Right lobe of liver (tissue), 4 donors: ENCODE measurements around the gene FAM124A.

Experiments used
- POLR2A ChIP-seq: fragments of 450-650 bp; IDR thresholded peaks from one replicate; pipeline ENCODE4 v1.6.1; 2017; ENCODE audit warnings: antibody characterized with exemption, mild to moderate bottlenecking
- TF ChIP-seq, protein P1 (sequence below), 4 donors: fragments of 200-600 bp in 3 of 4; fragments of 450-650 bp in 1 of 4; IDR thresholded peaks; one replicate each; pipeline versions ENCODE4 v1.5.1 to v1.8.0; 2016 to 2022; ENCODE audit warnings: antibody characterized with exemption in 4 of 4, mild to moderate bottlenecking in 2 of 4
- donor health status: DM: no; HTN: no; CAD: no.
- donor health status: DM: no; HTN: no; CAD: no.
- donor health status: DM: no; HTN: yes; CAD: no.

DNA sequence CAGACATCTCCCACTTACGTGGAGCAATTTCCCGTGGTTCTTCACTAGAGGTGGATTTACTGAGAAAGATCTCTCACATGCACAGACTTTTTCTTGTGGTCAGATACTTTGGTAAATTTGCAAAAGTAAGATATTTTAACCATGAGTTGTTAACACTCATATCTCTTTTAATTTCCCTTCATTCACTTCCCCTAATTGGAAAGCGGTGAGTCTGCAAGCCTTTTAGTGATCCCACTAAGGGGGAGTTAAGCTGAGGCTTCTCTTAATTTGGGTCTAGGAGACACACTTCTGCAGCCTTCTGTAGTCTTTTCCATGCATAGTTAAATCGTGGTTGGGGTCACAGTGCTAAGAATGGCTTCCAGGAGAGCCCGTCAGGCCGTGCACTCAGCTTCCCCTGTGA, 86.6 kb downstream of the FAM124A start:
- TF ChIP-seq, protein P1, sequence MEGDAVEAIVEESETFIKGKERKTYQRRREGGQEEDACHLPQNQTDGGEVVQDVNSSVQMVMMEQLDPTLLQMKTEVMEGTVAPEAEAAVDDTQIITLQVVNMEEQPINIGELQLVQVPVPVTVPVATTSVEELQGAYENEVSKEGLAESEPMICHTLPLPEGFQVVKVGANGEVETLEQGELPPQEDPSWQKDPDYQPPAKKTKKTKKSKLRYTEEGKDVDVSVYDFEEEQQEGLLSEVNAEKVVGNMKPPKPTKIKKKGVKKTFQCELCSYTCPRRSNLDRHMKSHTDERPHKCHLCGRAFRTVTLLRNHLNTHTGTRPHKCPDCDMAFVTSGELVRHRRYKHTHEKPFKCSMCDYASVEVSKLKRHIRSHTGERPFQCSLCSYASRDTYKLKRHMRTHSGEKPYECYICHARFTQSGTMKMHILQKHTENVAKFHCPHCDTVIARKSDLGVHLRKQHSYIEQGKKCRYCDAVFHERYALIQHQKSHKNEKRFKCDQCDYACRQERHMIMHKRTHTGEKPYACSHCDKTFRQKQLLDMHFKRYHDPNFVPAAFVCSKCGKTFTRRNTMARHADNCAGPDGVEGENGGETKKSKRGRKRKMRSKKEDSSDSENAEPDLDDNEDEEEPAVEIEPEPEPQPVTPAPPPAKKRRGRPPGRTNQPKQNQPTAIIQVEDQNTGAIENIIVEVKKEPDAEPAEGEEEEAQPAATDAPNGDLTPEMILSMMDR (IDR thresholded peaks at IDR 0.05): no peak
- TF ChIP-seq POLR2A: no peak
